Measurements from ENCODE around the gene FOLR2.

DNA sequence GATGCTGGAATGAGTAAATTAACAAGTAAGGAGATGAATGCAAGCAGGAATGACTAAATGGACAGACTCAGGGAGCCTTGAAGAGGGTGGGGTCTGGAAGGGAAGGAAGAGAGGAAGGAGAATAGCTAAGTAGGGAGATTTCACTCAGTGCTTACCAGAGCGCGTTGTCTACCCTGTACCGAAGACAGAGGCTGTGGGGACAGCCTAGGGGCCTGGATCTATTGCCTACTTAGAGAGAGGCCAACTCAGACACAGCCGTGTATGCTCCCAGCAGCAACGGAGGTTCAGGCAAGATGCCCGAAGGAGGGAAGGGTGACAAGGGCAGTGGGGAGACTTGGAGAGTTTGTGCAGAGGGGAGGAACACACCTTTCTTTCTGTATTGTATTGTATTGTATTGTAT, at the start of gene FOLR2:
- TF ChIP-seq, protein P1, sequence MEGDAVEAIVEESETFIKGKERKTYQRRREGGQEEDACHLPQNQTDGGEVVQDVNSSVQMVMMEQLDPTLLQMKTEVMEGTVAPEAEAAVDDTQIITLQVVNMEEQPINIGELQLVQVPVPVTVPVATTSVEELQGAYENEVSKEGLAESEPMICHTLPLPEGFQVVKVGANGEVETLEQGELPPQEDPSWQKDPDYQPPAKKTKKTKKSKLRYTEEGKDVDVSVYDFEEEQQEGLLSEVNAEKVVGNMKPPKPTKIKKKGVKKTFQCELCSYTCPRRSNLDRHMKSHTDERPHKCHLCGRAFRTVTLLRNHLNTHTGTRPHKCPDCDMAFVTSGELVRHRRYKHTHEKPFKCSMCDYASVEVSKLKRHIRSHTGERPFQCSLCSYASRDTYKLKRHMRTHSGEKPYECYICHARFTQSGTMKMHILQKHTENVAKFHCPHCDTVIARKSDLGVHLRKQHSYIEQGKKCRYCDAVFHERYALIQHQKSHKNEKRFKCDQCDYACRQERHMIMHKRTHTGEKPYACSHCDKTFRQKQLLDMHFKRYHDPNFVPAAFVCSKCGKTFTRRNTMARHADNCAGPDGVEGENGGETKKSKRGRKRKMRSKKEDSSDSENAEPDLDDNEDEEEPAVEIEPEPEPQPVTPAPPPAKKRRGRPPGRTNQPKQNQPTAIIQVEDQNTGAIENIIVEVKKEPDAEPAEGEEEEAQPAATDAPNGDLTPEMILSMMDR (conservative IDR thresholded peaks at IDR 0.05; ENCODE audit: low read depth in 2 of 2) = no peak
- TF ChIP-seq POLR2AphosphoS5 (IDR thresholded peaks at IDR 0.05; ENCODE audit: low read depth) = no peak
- TF ChIP-seq, protein P2, sequence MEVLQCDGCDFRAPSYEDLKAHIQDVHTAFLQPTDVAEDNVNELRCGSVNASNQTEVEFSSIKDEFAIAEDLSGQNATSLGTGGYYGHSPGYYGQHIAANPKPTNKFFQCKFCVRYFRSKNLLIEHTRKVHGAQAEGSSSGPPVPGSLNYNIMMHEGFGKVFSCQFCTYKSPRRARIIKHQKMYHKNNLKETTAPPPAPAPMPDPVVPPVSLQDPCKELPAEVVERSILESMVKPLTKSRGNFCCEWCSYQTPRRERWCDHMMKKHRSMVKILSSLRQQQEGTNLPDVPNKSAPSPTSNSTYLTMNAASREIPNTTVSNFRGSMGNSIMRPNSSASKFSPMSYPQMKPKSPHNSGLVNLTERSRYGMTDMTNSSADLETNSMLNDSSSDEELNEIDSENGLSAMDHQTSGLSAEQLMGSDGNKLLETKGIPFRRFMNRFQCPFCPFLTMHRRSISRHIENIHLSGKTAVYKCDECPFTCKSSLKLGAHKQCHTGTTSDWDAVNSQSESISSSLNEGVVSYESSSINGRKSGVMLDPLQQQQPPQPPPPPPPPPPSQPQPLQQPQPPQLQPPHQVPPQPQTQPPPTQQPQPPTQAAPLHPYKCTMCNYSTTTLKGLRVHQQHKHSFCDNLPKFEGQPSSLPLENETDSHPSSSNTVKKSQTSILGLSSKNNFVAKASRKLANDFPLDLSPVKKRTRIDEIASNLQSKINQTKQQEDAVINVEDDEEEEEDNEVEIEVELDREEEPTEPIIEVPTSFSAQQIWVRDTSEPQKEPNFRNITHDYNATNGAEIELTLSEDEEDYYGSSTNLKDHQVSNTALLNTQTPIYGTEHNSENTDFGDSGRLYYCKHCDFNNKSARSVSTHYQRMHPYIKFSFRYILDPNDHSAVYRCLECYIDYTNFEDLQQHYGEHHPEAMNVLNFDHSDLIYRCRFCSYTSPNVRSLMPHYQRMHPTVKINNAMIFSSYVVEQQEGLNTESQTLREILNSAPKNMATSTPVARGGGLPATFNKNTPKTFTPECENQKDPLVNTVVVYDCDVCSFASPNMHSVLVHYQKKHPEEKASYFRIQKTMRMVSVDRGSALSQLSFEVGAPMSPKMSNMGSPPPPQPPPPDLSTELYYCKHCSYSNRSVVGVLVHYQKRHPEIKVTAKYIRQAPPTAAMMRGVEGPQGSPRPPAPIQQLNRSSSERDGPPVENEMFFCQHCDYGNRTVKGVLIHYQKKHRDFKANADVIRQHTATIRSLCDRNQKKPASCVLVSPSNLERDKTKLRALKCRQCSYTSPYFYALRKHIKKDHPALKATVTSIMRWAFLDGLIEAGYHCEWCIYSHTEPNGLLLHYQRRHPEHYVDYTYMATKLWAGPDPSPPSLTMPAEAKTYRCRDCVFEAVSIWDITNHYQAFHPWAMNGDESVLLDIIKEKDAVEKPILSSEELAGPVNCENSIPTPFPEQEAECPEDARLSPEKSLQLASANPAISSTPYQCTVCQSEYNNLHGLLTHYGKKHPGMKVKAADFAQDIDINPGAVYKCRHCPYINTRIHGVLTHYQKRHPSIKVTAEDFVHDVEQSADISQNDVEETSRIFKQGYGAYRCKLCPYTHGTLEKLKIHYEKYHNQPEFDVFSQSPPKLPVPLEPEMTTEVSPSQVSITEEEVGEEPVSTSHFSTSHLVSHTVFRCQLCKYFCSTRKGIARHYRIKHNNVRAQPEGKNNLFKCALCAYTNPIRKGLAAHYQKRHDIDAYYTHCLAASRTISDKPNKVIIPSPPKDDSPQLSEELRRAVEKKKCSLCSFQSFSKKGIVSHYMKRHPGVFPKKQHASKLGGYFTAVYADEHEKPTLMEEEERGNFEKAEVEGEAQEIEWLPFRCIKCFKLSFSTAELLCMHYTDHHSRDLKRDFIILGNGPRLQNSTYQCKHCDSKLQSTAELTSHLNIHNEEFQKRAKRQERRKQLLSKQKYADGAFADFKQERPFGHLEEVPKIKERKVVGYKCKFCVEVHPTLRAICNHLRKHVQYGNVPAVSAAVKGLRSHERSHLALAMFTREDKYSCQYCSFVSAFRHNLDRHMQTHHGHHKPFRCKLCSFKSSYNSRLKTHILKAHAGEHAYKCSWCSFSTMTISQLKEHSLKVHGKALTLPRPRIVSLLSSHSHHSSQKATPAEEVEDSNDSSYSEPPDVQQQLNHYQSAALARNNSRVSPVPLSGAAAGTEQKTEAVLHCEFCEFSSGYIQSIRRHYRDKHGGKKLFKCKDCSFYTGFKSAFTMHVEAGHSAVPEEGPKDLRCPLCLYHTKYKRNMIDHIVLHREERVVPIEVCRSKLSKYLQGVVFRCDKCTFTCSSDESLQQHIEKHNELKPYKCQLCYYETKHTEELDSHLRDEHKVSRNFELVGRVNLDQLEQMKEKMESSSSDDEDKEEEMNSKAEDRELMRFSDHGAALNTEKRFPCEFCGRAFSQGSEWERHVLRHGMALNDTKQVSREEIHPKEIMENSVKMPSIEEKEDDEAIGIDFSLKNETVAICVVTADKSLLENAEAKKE (CRISPR knock-in tag; IDR thresholded peaks at IDR 0.05) = no peak
- TF ChIP-seq, protein P3, sequence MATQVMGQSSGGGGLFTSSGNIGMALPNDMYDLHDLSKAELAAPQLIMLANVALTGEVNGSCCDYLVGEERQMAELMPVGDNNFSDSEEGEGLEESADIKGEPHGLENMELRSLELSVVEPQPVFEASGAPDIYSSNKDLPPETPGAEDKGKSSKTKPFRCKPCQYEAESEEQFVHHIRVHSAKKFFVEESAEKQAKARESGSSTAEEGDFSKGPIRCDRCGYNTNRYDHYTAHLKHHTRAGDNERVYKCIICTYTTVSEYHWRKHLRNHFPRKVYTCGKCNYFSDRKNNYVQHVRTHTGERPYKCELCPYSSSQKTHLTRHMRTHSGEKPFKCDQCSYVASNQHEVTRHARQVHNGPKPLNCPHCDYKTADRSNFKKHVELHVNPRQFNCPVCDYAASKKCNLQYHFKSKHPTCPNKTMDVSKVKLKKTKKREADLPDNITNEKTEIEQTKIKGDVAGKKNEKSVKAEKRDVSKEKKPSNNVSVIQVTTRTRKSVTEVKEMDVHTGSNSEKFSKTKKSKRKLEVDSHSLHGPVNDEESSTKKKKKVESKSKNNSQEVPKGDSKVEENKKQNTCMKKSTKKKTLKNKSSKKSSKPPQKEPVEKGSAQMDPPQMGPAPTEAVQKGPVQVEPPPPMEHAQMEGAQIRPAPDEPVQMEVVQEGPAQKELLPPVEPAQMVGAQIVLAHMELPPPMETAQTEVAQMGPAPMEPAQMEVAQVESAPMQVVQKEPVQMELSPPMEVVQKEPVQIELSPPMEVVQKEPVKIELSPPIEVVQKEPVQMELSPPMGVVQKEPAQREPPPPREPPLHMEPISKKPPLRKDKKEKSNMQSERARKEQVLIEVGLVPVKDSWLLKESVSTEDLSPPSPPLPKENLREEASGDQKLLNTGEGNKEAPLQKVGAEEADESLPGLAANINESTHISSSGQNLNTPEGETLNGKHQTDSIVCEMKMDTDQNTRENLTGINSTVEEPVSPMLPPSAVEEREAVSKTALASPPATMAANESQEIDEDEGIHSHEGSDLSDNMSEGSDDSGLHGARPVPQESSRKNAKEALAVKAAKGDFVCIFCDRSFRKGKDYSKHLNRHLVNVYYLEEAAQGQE (IDR thresholded peaks at IDR 0.05; ENCODE audit: unreplicated experiment) = no peak
- no peak for TF ChIP-seq CREB1 (CRISPR knock-in tag; IDR thresholded peaks at IDR 0.05; ENCODE audit: low read depth)
- TF ChIP-seq JUNB (IDR thresholded peaks at IDR 0.05; ENCODE audit: unreplicated experiment) = no peak
- TF ChIP-seq NANOG (IDR thresholded peaks at IDR 0.05; ENCODE audit: borderline replicate concordance) = no peak
- TF ChIP-seq EZH2 (IDR thresholded peaks at IDR 0.05; ENCODE audit: low read depth, unreplicated experiment) = no peak
- TF ChIP-seq ZNF114 (CRISPR knock-in tag; IDR thresholded peaks at IDR 0.05) = no peak

All from GM23338 (cell line).